ENCODE data around the gene MED8.

MED8 gene

GRCh38 chr1:43376723-43377235, 12.8 kb downstream of the MED8 start:
- TF ChIP-seq SPI1 (IDR thresholded peaks at IDR 0.05; ENCODE audit: borderline replicate concordance, low read depth): no peak
- TF ChIP-seq, protein P1, sequence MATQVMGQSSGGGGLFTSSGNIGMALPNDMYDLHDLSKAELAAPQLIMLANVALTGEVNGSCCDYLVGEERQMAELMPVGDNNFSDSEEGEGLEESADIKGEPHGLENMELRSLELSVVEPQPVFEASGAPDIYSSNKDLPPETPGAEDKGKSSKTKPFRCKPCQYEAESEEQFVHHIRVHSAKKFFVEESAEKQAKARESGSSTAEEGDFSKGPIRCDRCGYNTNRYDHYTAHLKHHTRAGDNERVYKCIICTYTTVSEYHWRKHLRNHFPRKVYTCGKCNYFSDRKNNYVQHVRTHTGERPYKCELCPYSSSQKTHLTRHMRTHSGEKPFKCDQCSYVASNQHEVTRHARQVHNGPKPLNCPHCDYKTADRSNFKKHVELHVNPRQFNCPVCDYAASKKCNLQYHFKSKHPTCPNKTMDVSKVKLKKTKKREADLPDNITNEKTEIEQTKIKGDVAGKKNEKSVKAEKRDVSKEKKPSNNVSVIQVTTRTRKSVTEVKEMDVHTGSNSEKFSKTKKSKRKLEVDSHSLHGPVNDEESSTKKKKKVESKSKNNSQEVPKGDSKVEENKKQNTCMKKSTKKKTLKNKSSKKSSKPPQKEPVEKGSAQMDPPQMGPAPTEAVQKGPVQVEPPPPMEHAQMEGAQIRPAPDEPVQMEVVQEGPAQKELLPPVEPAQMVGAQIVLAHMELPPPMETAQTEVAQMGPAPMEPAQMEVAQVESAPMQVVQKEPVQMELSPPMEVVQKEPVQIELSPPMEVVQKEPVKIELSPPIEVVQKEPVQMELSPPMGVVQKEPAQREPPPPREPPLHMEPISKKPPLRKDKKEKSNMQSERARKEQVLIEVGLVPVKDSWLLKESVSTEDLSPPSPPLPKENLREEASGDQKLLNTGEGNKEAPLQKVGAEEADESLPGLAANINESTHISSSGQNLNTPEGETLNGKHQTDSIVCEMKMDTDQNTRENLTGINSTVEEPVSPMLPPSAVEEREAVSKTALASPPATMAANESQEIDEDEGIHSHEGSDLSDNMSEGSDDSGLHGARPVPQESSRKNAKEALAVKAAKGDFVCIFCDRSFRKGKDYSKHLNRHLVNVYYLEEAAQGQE (IDR thresholded peaks at IDR 0.05; ENCODE audit: insufficient replicate concordance, low read depth): no peak
- no peak for TF ChIP-seq POLR2AphosphoS5 (IDR thresholded peaks at IDR 0.05; ENCODE audit: low read depth)
- no peak for TF ChIP-seq GABPA (IDR thresholded peaks at IDR 0.05; ENCODE audit: low read depth)
- TF ChIP-seq CTCF (IDR thresholded peaks at IDR 0.05; ENCODE audit: insufficient read depth, low read length): no peak
- no peak overlapping the region for H3K27ac ChIP-seq (replicated peaks)
- no peak for DNase-seq (ENCODE audit: low read depth in 1 of 2, low spot score in 1 of 2)
- H3K27me3 ChIP-seq (ENCODE audit: insufficient read depth, poor library complexity, severe bottlenecking): no peaks in the 10 kb centered on the region
- no peak overlapping the region for H3K4me3 ChIP-seq (replicated peaks; ENCODE audit: insufficient read depth, low read length)

DNA sequence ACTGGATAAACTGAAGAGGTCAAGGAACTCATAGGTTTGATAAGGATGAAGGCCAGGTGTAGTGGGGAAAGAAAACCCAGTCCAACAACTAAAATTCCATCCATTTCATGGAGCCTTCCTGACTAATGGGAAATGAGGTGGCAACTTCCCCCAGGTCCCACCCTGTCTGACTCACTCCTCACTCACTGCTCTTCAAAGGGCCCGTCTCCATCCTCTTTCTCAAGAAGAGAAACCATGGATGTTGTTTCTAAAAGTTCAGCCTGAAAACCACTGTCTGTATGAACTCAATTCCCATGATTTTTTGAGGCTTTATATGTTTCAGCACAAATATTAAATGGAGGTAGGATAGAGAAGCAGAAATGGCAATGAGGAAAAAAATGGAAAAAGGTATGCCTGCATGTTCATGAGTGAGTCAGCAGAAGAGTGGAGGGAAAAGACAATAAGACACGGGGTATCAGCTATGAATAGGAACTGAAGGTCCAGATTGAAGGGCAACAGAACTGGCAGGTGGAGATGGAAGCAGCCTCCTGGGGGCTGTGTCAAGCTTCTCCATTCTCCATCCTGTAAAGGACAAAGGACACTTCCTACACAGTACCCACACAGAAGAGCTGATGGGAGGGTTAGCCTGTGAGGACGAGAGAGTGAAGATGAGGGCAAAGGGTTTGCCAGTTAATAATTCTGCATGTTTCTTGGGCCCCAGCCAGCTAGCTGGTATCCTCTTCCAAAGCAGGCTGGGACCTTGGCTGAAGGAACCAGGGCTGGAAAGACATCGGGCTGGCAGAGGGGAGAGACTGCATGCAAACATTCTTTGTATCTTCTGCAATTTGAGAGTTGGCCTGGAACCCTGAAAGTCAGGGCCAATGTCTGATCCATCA, 16.3 kb downstream of the MED8 start:
- TF ChIP-seq SPI1 (IDR thresholded peaks at IDR 0.05; ENCODE audit: borderline replicate concordance, low read depth) (no peak), CTCF (IDR thresholded peaks at IDR 0.05; ENCODE audit: insufficient read depth, low read length) (no peak), GABPA (IDR thresholded peaks at IDR 0.05; ENCODE audit: low read depth) (no peak), POLR2AphosphoS5 (IDR thresholded peaks at IDR 0.05; ENCODE audit: low read depth) (no peak)
- TF ChIP-seq, protein P1 (IDR thresholded peaks at IDR 0.05; ENCODE audit: insufficient replicate concordance, low read depth): no peak
- Histone ChIP-seq H3K27ac (replicated peaks) (no peak overlapping the region), H3K27me3 (ENCODE audit: insufficient read depth, poor library complexity, severe bottlenecking) (no peaks in the 10 kb centered on the region), H3K4me3 (replicated peaks; ENCODE audit: insufficient read depth, low read length) (no peak overlapping the region)
- DNase-seq (ENCODE audit: low read depth in 1 of 2, low spot score in 1 of 2): no peak

DNA sequence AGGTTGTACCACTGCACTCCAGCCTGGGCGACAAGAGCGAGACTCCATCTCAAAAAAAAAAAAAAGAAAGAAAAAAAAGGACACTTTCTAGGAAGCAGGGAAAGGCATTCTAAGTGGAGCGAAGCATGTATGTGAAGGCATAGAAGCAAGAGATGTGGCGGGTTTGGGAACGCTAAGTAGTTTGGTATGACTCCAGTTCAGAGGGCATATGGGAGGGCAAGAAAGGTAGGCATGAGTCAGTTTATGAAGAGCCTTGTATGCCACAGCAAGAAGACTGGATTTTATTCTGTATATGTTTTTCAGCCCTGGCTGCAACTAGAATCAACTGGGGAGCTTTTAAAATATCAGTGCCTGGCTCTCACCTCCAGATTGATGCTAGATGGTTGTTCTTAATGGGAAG, 17.4 kb downstream of the MED8 start:
- DNase-seq (ENCODE audit: low read depth in 1 of 2, low spot score in 1 of 2): no peak
- Histone ChIP-seq H3K27me3 (ENCODE audit: insufficient read depth, poor library complexity, severe bottlenecking) (no peaks in the 10 kb centered on the region), H3K27ac (replicated peaks) (no peak overlapping the region), H3K4me3 (replicated peaks; ENCODE audit: insufficient read depth, low read length) (no peak overlapping the region)
- no peak for TF ChIP-seq SPI1 (IDR thresholded peaks at IDR 0.05; ENCODE audit: borderline replicate concordance, low read depth)
- TF ChIP-seq POLR2AphosphoS5 (IDR thresholded peaks at IDR 0.05; ENCODE audit: low read depth): no peak
- TF ChIP-seq, protein P1 (IDR thresholded peaks at IDR 0.05; ENCODE audit: insufficient replicate concordance, low read depth): no peak
- TF ChIP-seq CTCF (IDR thresholded peaks at IDR 0.05; ENCODE audit: insufficient read depth, low read length): no peak
- TF ChIP-seq GABPA (IDR thresholded peaks at IDR 0.05; ENCODE audit: low read depth): no peak
